ENCODE results near the gene NCR2. TPM values are rescaled to one million over a fixed set of nuclear protein-coding genes. Genes with fewer than 3 reads are reported as not detected.

NCR2 gene
- total and polyA plus RNA-seq, 9 of the 15 experiments (the other 6 are each of a cell fraction or from before 2014, with no cell fraction given): not detected

GRCh38 chr6:41326092-41326491 is 9.3 kb upstream of the NCR2 start (continued):
- TF ChIP-seq RREB1 (CRISPR knock-in tag; IDR thresholded peaks at IDR 0.05): no peak
- TF ChIP-seq MCM3 (IDR thresholded peaks at IDR 0.05): no peak
- TF ChIP-seq, protein P1, sequence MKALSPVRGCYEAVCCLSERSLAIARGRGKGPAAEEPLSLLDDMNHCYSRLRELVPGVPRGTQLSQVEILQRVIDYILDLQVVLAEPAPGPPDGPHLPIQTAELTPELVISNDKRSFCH (CRISPR knock-in tag; IDR thresholded peaks at IDR 0.05): no peak
- TF ChIP-seq, protein P1 (tag; IDR thresholded peaks at IDR 0.05): no peak
- TF ChIP-seq GTF3C2 (IDR thresholded peaks at IDR 0.05; ENCODE audit: borderline replicate concordance, extremely low read depth, insufficient read length): no peak
- no peak for TF ChIP-seq ZNF699 (CRISPR knock-in tag; IDR thresholded peaks at IDR 0.05; ENCODE audit: insufficient replicate concordance)
- no peak for TF ChIP-seq RUNX1 (IDR thresholded peaks at IDR 0.05; ENCODE audit: low read depth)
- no peak for TF ChIP-seq ZNF444 (CRISPR knock-in tag; IDR thresholded peaks at IDR 0.05)
- no peak for TF ChIP-seq COPS2 (conservative IDR thresholded peaks at IDR 0.05)
- no peak for TF ChIP-seq HIVEP1 (CRISPR knock-in tag; IDR thresholded peaks at IDR 0.05)
- no peak for TF ChIP-seq ZNF347 (CRISPR knock-in tag; IDR thresholded peaks at IDR 0.05; ENCODE audit: low read depth)
- no peak for TF ChIP-seq ELK1 (CRISPR knock-in tag; IDR thresholded peaks at IDR 0.05)
- TF ChIP-seq THRA (IDR thresholded peaks at IDR 0.05): no peak
- TF ChIP-seq ZEB2 (IDR thresholded peaks at IDR 0.05): no peak
- 0 out of 2 replicates have a peak, but pooled peaks have one; percentile 2 for TF ChIP-seq JUND (IDR thresholded peaks at IDR 0.05; ENCODE audit: borderline replicate concordance, low read depth, low read length)
- TF ChIP-seq JUND (tag; IDR thresholded peaks at IDR 0.05; ENCODE audit: borderline replicate concordance, low read depth, low read length): peak; percentile 47; the same call in 1 of the 3 replicates
- 0 out of 2 replicates have a peak, but pooled peaks have one; percentile 10 for TF ChIP-seq LEF1 (IDR thresholded peaks at IDR 0.05)
- TF ChIP-seq CREB1 (IDR thresholded peaks at IDR 0.05): no peak
- 0 out of 2 replicates have a peak, but pooled peaks have one; percentile 40 for TF ChIP-seq CREB1 (CRISPR knock-in tag; IDR thresholded peaks at IDR 0.05)
